HepG2 (cell line): ENCODE data around the gene HPD. TPM values are rescaled to one million over a fixed set of nuclear protein-coding genes. Genes with fewer than 3 reads are reported as not detected.
A peak's percentile ranks its signal among the peaks of the same experiment; 100 is the strongest.

Experiments
- ARHGAP35 ChIP-seq: sonication (generic); formaldehyde crosslinking; IDR thresholded peaks from 2 replicates; pipeline ENCODE4 v1.9.0; 2022; ENCODE audit warnings: mild to moderate bottlenecking, inconsistent platforms, moderate library complexity, missing genetic modification reagents, borderline replicate concordance
- FOXK1 ChIP-seq: sonication (generic); formaldehyde crosslinking; IDR thresholded peaks from 2 replicates; pipeline ENCODE4 v1.4.0; 2020; ENCODE audit warnings: low read depth, missing genetic modification reagents, borderline replicate concordance
- KLF15 ChIP-seq: sonication (generic); formaldehyde crosslinking; IDR thresholded peaks from 2 replicates; pipeline ENCODE4 v1.8.1; 2023; ENCODE audit warnings: borderline replicate concordance, mild to moderate bottlenecking, inconsistent platforms, missing genetic modification reagents, mixed read lengths
- MED8 ChIP-seq: sonication (generic); formaldehyde crosslinking; IDR thresholded peaks from 2 replicates; pipeline ENCODE4 v1.8.1; 2023; ENCODE audit warnings: mild to moderate bottlenecking, missing genetic modification reagents; ENCODE audit not compliant: insufficient replicate concordance
- MEF2D ChIP-seq: sonication (generic); formaldehyde crosslinking; IDR thresholded peaks from 2 replicates; pipeline ENCODE4 v1.5.1; 2020; ENCODE audit warnings: mild to moderate bottlenecking, missing genetic modification reagents
- NFE2L2 ChIP-seq: fragments of 150-350 bp; IDR thresholded peaks from 2 replicates; pipeline ENCODE4 v1.6.1; 2014; ENCODE audit warnings: low read length
- POGZ ChIP-seq: sonication (generic); formaldehyde crosslinking; IDR thresholded peaks from 2 replicates; pipeline ENCODE4 v1.4.0; 2020; ENCODE audit warnings: mild to moderate bottlenecking, missing genetic modification reagents
- PRPF4 ChIP-seq: fragments of 200-400 bp; formaldehyde crosslinking; IDR thresholded peaks from 2 replicates; pipeline ENCODE4 v1.6.1; 2016; ENCODE audit warnings: low read length, low read depth; ENCODE audit not compliant: poor library complexity, severe bottlenecking
- SMYD3 ChIP-seq: sonication (generic); formaldehyde crosslinking; IDR thresholded peaks from 2 replicates; pipeline ENCODE4 v1.8.1; 2023; ENCODE audit warnings: mild to moderate bottlenecking, missing genetic modification reagents
- TBX2 ChIP-seq: sonication (generic); formaldehyde crosslinking; IDR thresholded peaks from 2 replicates; pipeline ENCODE4 v1.5.0; 2020; ENCODE audit warnings: missing genetic modification reagents, mild to moderate bottlenecking, borderline replicate concordance
- ZBTB42 ChIP-seq: sonication (generic); formaldehyde crosslinking; IDR thresholded peaks from 2 replicates; pipeline ENCODE4 v1.5.0; 2020; ENCODE audit warnings: mild to moderate bottlenecking, missing genetic modification reagents
- ZNF160 ChIP-seq: sonication (generic); formaldehyde crosslinking; IDR thresholded peaks from 2 replicates; pipeline ENCODE4 v1.8.0; 2022; ENCODE audit warnings: mild to moderate bottlenecking, inconsistent platforms, missing genetic modification reagents
- ZNF629 ChIP-seq: sonication (generic); formaldehyde crosslinking; conservative IDR thresholded peaks from 2 replicates; pipeline ENCODE4 v1.5.0; 2020; ENCODE audit warnings: missing genetic modification reagents
- ZNF790 ChIP-seq: sonication (generic); formaldehyde crosslinking; IDR thresholded peaks from 2 replicates; pipeline ENCODE4 v1.8.0; 2022; ENCODE audit warnings: missing genetic modification reagents, mild to moderate bottlenecking, borderline replicate concordance
- ZNF792 ChIP-seq: IDR thresholded peaks from 2 replicates; pipeline ENCODE4 v1.6.1; 2016
- polyA plus RNA-seq, 8 experiments: library from polyadenylated mRNA; depleted of rRNA in 3 of 8; stranded (reverse) in 7 of 8; unstranded in 1 of 8; fragments of >200 nt; fragmentation: Illumina TruSeq in 4 of 8; extraction: Trizol in 4 of 8; gene quantifications; 2 replicates each; pipeline versions ENCODE4 v1.2.1 to v1.2.3, GENCODE V29; 2011 to 2016; ENCODE audit warnings: low read depth in 4 of 8, missing spikeins in 1 of 8, mixed read lengths in 1 of 8; ENCODE audit not compliant: insufficient read depth in 1 of 8
- total RNA-seq, 5 experiments: library from RNA; depleted of rRNA; stranded (reverse); fragments of >200 nt; fragmentation: Illumina TruSeq; extraction: Trizol; gene quantifications; 2 replicates each; pipeline ENCODE4 v1.2.3, GENCODE V29; 2016; ENCODE audit warnings: low read depth in 1 of 5
- TF ChIP-seq, protein P1 (sequence below): IDR thresholded peaks from 2 replicates; pipeline ENCODE4 v1.6.1; 2018; ENCODE audit warnings: missing genetic modification reagents
- TF ChIP-seq, protein P2 (sequence below): sonication (generic); formaldehyde crosslinking; IDR thresholded peaks from 2 replicates; pipeline ENCODE4 v1.8.1; 2023; ENCODE audit warnings: mild to moderate bottlenecking, missing genetic modification reagents
- TF ChIP-seq, protein P3 (sequence below): sonication (generic); formaldehyde crosslinking; conservative IDR thresholded peaks from 2 replicates; pipeline ENCODE4 v1.4.0; 2020; ENCODE audit warnings: missing genetic modification reagents
- TF ChIP-seq, protein P4 (sequence below): sonication (generic); formaldehyde crosslinking; IDR thresholded peaks from 2 replicates; pipeline ENCODE4 v1.8.0; 2023; ENCODE audit warnings: mild to moderate bottlenecking, missing genetic modification reagents

Gene HPD
- total and polyA plus RNA-seq, 2 of the 13 experiments (the other 11 are each of a cell fraction or from before 2014, with no cell fraction given), result 120 to 195 TPM

DNA sequence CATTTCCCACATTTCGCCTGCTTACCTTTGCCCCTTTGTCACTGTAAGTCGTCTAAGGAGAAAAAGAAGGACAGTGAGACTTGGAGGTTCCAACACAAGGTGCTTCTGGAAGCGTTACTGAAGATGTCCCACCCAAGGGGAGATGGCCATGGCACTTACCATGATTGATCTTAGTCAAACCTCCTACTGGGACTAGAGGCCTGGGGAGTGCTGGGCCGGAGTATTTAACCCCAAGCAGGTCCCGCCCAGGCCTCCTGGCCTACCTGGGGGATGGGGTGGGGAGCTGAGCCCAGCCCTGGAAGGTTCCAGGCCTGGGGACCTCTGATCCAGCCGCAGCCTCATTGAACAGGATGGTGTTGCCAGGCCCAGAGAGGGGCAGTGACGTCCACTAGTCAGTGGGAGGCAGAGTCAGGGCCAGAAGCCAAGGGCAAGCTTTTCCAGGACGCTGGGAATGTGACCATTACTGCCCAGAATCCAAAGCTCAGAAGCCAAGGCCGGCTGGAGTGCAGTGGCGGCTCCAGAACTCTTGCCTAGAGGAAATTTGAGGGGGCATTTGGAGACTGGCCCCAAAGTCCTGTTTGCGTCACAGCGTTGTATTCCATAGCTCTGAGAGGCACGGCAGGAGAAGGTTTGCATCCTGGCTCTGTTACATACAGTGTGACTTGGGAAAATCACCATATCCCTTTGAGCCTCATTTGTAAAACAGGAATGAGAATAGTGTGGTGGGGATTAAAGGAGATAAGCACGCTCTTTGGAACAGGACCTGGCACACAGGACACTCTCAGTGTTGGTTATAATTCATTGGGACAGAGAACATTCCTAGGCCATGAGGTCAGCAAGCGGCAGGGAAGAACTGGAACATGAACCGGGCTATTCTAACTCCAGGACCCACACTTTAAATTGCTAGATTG, at the start of gene HPD (continued):
- TF ChIP-seq, protein P1, sequence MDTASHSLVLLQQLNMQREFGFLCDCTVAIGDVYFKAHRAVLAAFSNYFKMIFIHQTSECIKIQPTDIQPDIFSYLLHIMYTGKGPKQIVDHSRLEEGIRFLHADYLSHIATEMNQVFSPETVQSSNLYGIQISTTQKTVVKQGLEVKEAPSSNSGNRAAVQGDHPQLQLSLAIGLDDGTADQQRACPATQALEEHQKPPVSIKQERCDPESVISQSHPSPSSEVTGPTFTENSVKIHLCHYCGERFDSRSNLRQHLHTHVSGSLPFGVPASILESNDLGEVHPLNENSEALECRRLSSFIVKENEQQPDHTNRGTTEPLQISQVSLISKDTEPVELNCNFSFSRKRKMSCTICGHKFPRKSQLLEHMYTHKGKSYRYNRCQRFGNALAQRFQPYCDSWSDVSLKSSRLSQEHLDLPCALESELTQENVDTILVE, result no peak
- no peak for TF ChIP-seq MEF2D (CRISPR knock-in tag)
- no peak for TF ChIP-seq ARHGAP35 (CRISPR knock-in tag)
- TF ChIP-seq, protein P2, sequence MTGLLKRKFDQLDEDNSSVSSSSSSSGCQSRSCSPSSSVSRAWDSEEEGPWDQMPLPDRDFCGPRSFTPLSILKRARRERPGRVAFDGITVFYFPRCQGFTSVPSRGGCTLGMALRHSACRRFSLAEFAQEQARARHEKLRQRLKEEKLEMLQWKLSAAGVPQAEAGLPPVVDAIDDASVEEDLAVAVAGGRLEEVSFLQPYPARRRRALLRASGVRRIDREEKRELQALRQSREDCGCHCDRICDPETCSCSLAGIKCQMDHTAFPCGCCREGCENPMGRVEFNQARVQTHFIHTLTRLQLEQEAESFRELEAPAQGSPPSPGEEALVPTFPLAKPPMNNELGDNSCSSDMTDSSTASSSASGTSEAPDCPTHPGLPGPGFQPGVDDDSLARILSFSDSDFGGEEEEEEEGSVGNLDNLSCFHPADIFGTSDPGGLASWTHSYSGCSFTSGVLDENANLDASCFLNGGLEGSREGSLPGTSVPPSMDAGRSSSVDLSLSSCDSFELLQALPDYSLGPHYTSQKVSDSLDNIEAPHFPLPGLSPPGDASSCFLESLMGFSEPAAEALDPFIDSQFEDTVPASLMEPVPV, result no peak
- no peak for TF ChIP-seq POGZ (CRISPR knock-in tag)
- 0 out of 2 replicates have a peak, but pooled peaks have one; percentile 7 for TF ChIP-seq ZNF790 (CRISPR knock-in tag)
- TF ChIP-seq PRPF4, result no peak
- TF ChIP-seq, protein P3, sequence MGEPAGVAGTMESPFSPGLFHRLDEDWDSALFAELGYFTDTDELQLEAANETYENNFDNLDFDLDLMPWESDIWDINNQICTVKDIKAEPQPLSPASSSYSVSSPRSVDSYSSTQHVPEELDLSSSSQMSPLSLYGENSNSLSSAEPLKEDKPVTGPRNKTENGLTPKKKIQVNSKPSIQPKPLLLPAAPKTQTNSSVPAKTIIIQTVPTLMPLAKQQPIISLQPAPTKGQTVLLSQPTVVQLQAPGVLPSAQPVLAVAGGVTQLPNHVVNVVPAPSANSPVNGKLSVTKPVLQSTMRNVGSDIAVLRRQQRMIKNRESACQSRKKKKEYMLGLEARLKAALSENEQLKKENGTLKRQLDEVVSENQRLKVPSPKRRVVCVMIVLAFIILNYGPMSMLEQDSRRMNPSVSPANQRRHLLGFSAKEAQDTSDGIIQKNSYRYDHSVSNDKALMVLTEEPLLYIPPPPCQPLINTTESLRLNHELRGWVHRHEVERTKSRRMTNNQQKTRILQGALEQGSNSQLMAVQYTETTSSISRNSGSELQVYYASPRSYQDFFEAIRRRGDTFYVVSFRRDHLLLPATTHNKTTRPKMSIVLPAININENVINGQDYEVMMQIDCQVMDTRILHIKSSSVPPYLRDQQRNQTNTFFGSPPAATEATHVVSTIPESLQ, result no peak
- no peak for TF ChIP-seq SMYD3 (CRISPR knock-in tag)
- no peak for TF ChIP-seq KLF15 (CRISPR knock-in tag)
- TF ChIP-seq ZBTB42 (CRISPR knock-in tag), result no peak
- TF ChIP-seq MED8 (CRISPR knock-in tag), result no peak
- TF ChIP-seq FOXK1 (CRISPR knock-in tag), result no peak
- peak; percentile 49 for TF ChIP-seq ZNF629 (CRISPR knock-in tag)
- peak; percentile 12; the same call in 1 of the 2 replicates for TF ChIP-seq ZNF160 (CRISPR knock-in tag)
- TF ChIP-seq ZNF792 (CRISPR knock-in tag), result no peak
- TF ChIP-seq, protein P4, sequence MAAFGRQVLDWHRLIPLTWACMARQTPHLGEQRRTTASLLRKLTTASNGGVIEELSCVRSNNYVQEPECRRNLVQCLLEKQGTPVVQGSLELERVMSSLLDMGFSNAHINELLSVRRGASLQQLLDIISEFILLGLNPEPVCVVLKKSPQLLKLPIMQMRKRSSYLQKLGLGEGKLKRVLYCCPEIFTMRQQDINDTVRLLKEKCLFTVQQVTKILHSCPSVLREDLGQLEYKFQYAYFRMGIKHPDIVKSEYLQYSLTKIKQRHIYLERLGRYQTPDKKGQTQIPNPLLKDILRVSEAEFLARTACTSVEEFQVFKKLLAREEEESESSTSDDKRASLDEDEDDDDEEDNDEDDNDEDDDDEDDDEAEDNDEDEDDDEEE (CRISPR knock-in tag), result peak; percentile 88
- TF ChIP-seq TBX2 (CRISPR knock-in tag), result 0 out of 2 replicates have a peak, but pooled peaks have one; percentile 56
- no peak for TF ChIP-seq NFE2L2
